B cell (primary cell): ENCODE data around the gene TRIM44. TPM values are rescaled to one million over a fixed set of nuclear protein-coding genes. Genes with fewer than 3 reads are reported as not detected.

Experiments
- ATAC-seq: fragments of 200-7000 bp; cut with Tn5 transposase; one replicate; pipeline ENCODE4 v1.10.0; 2021; ENCODE audit warnings: low read depth, mild to moderate bottlenecking, moderate number of reproducible peaks, moderate library complexity
- CTCF ChIA-PET: fragments of 350-600 bp; sonication (Branson Sonifier 250); formaldehyde crosslinking; loops from one replicate; lab custom pipeline; 2021; ENCODE audit warnings: antibody characterized with exemption, inconsistent platforms; lab: Charles Lee
- POLR2A ChIA-PET: fragments of 350-600 bp; sonication (Branson Sonifier 250); formaldehyde crosslinking; loops from one replicate; lab custom pipeline; 2021; ENCODE audit warnings: antibody characterized with exemption; lab: Charles Lee
- DNase-seq: peaks from one replicate; pipeline ENCODE4 v3.0.0; 2013
- H2AFZ ChIP-seq: 2 replicates; pipeline ENCODE4 v1.6.1; 2012; ENCODE audit warnings: mild to moderate bottlenecking, low read depth, low read length; ENCODE audit not compliant: insufficient read depth, poor library complexity, severe bottlenecking
- H3K27ac ChIP-seq, 2 donors: 1 replicate in 1 of 2; 2 replicates in 1 of 2; pipeline ENCODE4 v1.5.1; 2012 to 2013; ENCODE audit warnings: low read length in 2 of 2, mild to moderate bottlenecking in 2 of 2, moderate library complexity in 1 of 2
- H3K27me3 ChIP-seq, 4 experiments: fragments of 200-600 bp in 1 of 4; sonication (generic) in 1 of 4; replicated peaks in 1 of 4; 1 replicate in 2 of 4; 2 replicates in 2 of 4; pipeline versions ENCODE4 v1.6.1 to v1.7.0; 2013 to 2016; ENCODE audit warnings: low read length in 3 of 4, mild to moderate bottlenecking in 2 of 4, mixed read lengths in 1 of 4, moderate library complexity in 1 of 4; ENCODE audit not compliant: insufficient read depth in 4 of 4, control insufficient read depth in 3 of 4; ENCODE audit errors: control extremely low read depth in 1 of 4
- H3K36me3 ChIP-seq, 2 experiments: replicated peaks in 1 of 2; 1 replicate in 1 of 2; 2 replicates in 1 of 2; pipeline versions ENCODE4 v1.6.1 to v1.7.1; 2013; ENCODE audit warnings: low read length in 1 of 2; ENCODE audit not compliant: insufficient read depth in 2 of 2, control insufficient read depth in 1 of 2; ENCODE audit errors: control extremely low read depth in 1 of 2, extremely low read depth in 1 of 2
- H3K4me1 ChIP-seq, 2 donors: fragments of 200-600 bp in 1 of 2; sonication (generic) in 1 of 2; 1 replicate in 1 of 2; 2 replicates in 1 of 2; pipeline versions ENCODE4 v1.5.1 to v1.6.1; 2013 to 2017; ENCODE audit warnings: low read length in 2 of 2; ENCODE audit not compliant: control insufficient read depth in 2 of 2, insufficient read depth in 2 of 2
- H3K4me2 ChIP-seq: replicated peaks from 2 replicates; pipeline ENCODE3; 2012; ENCODE audit warnings: mild to moderate bottlenecking, low read depth, low read length; ENCODE audit not compliant: poor library complexity, severe bottlenecking
- H3K4me3 ChIP-seq, 5 experiments: fragments of 200-600 bp in 1 of 5; sonication (generic) in 1 of 5; 1 replicate in 3 of 5; 2 replicates in 2 of 5; pipeline versions ENCODE4 v1.5.1 to v1.7.0; 2011 to 2016; ENCODE audit warnings: low read length in 4 of 5, mild to moderate bottlenecking in 4 of 5, low read depth in 2 of 5, control low read depth in 1 of 5, moderate library complexity in 1 of 5; ENCODE audit not compliant: insufficient read depth in 1 of 5; ENCODE audit errors: control extremely low read depth in 1 of 5, extremely low read depth in 1 of 5
- H3K79me2 ChIP-seq: fragments of 200-600 bp; sonication (generic); one replicate; pipeline ENCODE4 v1.6.0; 2016; ENCODE audit warnings: low read length; ENCODE audit not compliant: control insufficient read depth, insufficient read depth
- H3K9ac ChIP-seq: fragments of 200-600 bp; sonication (generic); 2 replicates; pipeline ENCODE4 v1.6.1; 2017; ENCODE audit warnings: mild to moderate bottlenecking, low read length, moderate library complexity
- H3K9me3 ChIP-seq, 3 donors: one replicate each; pipeline versions ENCODE4 v1.6.1 to v1.7.1; 2013; ENCODE audit warnings: low read length in 2 of 3; ENCODE audit not compliant: control insufficient read depth in 2 of 3, insufficient read depth in 1 of 3; ENCODE audit errors: control extremely low read depth in 1 of 3
- H4K20me1 ChIP-seq: 2 replicates; pipeline ENCODE4 v1.6.0; 2012; ENCODE audit warnings: mild to moderate bottlenecking, low read length; ENCODE audit not compliant: insufficient read depth, control insufficient read depth, poor library complexity, severe bottlenecking
- H3K27ac Mint-ChIP-seq: one replicate; pipeline ENCODE4 v1.8.0; 2021; ENCODE audit warnings: mixed read lengths
- H3K27me3 Mint-ChIP-seq: one replicate; pipeline ENCODE4 v1.8.0; 2021; ENCODE audit warnings: mixed read lengths
- H3K4me1 Mint-ChIP-seq: one replicate; pipeline ENCODE4 v1.8.0; 2021; ENCODE audit warnings: mixed read lengths
- H3K4me3 Mint-ChIP-seq: one replicate; pipeline ENCODE4 v1.8.0; 2021; ENCODE audit warnings: mixed read lengths
- H3K9me3 Mint-ChIP-seq: one replicate; pipeline ENCODE4 v1.8.0; 2022; ENCODE audit warnings: mixed read lengths; ENCODE audit not compliant: insufficient read depth
- EZH2 ChIP-seq: IDR thresholded peaks from 2 replicates; pipeline ENCODE4 v1.6.1; 2012; ENCODE audit warnings: borderline replicate concordance, low read depth, mild to moderate bottlenecking, moderate library complexity, low read length; ENCODE audit not compliant: insufficient read depth, poor library complexity, severe bottlenecking
- WGBS: methylation state at CpG from one replicate; pipeline ENCODE4 v1.1.5; 2013; ENCODE audit warnings: missing lambda C conversion rate; ENCODE audit not compliant: insufficient coverage; 5-methylcytosine and 5-hydroxymethylcytosine counted together
- intact Hi-C: fragments of 100-400 bp; cut with micrococcal nuclease; formaldehyde crosslinking; loops from one replicate; pipeline ENCODE4 v1.10.0; 2022
- polyA plus RNA-seq: library from polyadenylated mRNA; depleted of rRNA; stranded (reverse); fragments of >200 nt; gene quantifications from 2 replicates; pipeline ENCODE4 v1.2.3, GENCODE V29; 2012
- total RNA-seq, 2 donors: library from RNA; stranded (reverse); fragments of 120-200 nt in 1 of 2; gene quantifications; 1 replicate in 1 of 2; 2 replicates in 1 of 2; pipeline versions ENCODE4 v1.2.3 to v1.2.4, GENCODE V29; 2013 to 2022
- TF ChIP-seq, protein P1 (sequence below): fragments of 200-600 bp; IDR thresholded peaks from one replicate; pipeline ENCODE4 v1.8.0; 2022; ENCODE audit warnings: antibody characterized with exemption, mild to moderate bottlenecking

TRIM44 gene
- total and polyA plus RNA-seq, 2 donors (not counting 1 experiment from before 2014, with no cell fraction given) = 39.1 to 71.1 TPM

DNA sequence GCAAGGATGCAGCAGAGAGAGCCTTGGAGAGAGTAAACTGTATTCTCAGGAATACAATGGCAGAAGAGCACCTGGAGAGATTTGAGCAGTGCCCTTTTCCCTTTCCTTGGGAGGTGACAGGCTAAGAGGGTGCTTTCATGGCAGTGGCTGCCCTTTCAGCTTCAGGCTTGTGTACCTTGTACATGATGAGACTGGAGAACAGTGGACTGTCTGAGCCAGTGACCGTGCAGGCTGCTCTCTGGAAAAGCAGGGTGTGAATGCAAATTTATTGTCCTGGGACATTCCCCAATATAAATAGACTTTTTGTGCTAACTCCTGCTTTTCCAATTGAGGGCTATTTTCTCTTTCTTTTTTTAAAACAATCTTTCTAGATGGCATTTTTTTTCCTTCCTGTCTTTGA is 99.3 kb downstream of the TRIM44 start:
- WGBS = no CpG with 5 or more reads among the region's 1 CpG
- Histone ChIP-seq H3K4me2 (no peak overlapping the region), H4K20me1 (peaks cover 36% of the 10 kb centered on the region), H3K36me3 (peaks cover 0 to 9% of the 10 kb centered on the region in 2 experiments), H2AFZ (no peak overlapping the region), H3K4me3 (no peak overlapping the region), H3K27ac (no peak overlapping the region), H3K9ac (no peak overlapping the region), H3K4me1 (no peaks in the 10 kb centered on the region), H3K79me2 (peaks cover 55% of the 10 kb centered on the region), H3K9me3 (no peaks in the 10 kb centered on the region), H3K27me3 (no peaks in the 10 kb centered on the region)
- Mint-ChIP-seq H3K27ac (no peak overlapping the region), H3K4me3 (no peak overlapping the region), H3K27me3 (no peaks in the 10 kb centered on the region), H3K9me3 (no peaks in the 10 kb centered on the region), H3K4me1 (peaks cover 15% of the 10 kb centered on the region)
- ChIA-PET POLR2A (no interaction called here), CTCF (no interaction called here)
- intact Hi-C loops = no loop called here
- ATAC-seq = no peak
- DNase-seq = no peak
- TF ChIP-seq, protein P1, sequence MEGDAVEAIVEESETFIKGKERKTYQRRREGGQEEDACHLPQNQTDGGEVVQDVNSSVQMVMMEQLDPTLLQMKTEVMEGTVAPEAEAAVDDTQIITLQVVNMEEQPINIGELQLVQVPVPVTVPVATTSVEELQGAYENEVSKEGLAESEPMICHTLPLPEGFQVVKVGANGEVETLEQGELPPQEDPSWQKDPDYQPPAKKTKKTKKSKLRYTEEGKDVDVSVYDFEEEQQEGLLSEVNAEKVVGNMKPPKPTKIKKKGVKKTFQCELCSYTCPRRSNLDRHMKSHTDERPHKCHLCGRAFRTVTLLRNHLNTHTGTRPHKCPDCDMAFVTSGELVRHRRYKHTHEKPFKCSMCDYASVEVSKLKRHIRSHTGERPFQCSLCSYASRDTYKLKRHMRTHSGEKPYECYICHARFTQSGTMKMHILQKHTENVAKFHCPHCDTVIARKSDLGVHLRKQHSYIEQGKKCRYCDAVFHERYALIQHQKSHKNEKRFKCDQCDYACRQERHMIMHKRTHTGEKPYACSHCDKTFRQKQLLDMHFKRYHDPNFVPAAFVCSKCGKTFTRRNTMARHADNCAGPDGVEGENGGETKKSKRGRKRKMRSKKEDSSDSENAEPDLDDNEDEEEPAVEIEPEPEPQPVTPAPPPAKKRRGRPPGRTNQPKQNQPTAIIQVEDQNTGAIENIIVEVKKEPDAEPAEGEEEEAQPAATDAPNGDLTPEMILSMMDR = no peak
- TF ChIP-seq EZH2 = no peak

DNA sequence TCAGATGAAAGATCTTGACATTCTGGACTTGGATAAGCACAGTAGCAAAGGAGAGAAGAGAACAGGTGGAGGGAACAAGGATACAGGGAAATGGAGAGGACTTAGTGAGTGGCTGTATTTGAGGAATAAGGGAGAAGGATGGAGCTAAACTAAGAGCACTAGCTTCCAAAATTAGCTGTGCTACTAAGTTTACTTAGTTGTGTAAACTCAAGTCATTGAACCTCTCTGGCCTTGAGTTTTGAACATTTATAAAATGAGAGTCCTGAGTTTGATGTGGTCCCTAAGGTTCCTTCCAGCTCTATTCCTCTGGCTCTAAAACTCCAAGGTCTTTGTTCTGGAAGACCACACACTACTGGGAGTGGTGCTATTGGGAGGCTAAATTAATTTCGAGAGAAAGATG is 100.7 kb downstream of the TRIM44 start:
- no peak overlapping the region for H3K9ac ChIP-seq
- no peak overlapping the region for H3K4me3 Mint-ChIP-seq
- ChIA-PET POLR2A (no interaction called here), CTCF (interaction anchor here (1.6 kb wide), 1 partner anchor 59 kb away, joined by 5 read pairs; no protein-coding TSS in a partner anchor)
- no peak overlapping the region for H3K4me3 ChIP-seq
- H3K27ac ChIP-seq = no peak overlapping the region
- H3K36me3 ChIP-seq = peaks cover 0 to 9% of the 10 kb centered on the region in 2 experiments
- no peak for ATAC-seq
- no peak overlapping the region for H2AFZ ChIP-seq
- H4K20me1 ChIP-seq = peaks cover 44% of the 10 kb centered on the region
- H3K27me3 Mint-ChIP-seq = no peaks in the 10 kb centered on the region
- H3K9me3 Mint-ChIP-seq = no peaks in the 10 kb centered on the region
- DNase-seq = no peak
- H3K79me2 ChIP-seq = peaks cover 68% of the 10 kb centered on the region
- H3K9me3 ChIP-seq = no peaks in the 10 kb centered on the region
- no peak for TF ChIP-seq EZH2
- TF ChIP-seq, protein P1 = no peak
- no peak overlapping the region for H3K27ac Mint-ChIP-seq
- intact Hi-C loops = no loop called here
- no peak overlapping the region for H3K4me2 ChIP-seq
- H3K27me3 ChIP-seq = no peaks in the 10 kb centered on the region
- peaks cover 11% of the 10 kb centered on the region for H3K4me1 Mint-ChIP-seq
- no CpG with 5 or more reads among the region's 1 CpG for WGBS
- no peaks in the 10 kb centered on the region for H3K4me1 ChIP-seq
